ENCODE data around the gene RELT.

RELT gene

GRCh38 chr11:73420136-73420535 is 43.9 kb downstream of the RELT start:
- Histone ChIP-seq H3K9me2 (replicated peaks; ENCODE audit: insufficient read depth, low read length) (no peaks in the 10 kb centered on the region), H3K4me3 (ENCODE audit: insufficient read depth, low read length, poor library complexity, severe bottlenecking) (no peak overlapping the region), H3K36me3 (ENCODE audit: low read length) (no peaks in the 10 kb centered on the region), H3K27ac (ENCODE audit: low read depth, low read length) (no peak overlapping the region), H4K20me1 (ENCODE audit: low read depth, low read length) (no peaks in the 10 kb centered on the region), H2AFZ (ENCODE audit: low read depth, low read length, severe bottlenecking) (no peak overlapping the region), H3K9ac (ENCODE audit: low read length) (no peak overlapping the region), H3K9me3 (ENCODE audit: insufficient read depth, low read length) (no peaks in the 10 kb centered on the region), H3K27me3 (ENCODE audit: low read length) (no peaks in the 10 kb centered on the region), H3K79me2 (ENCODE audit: insufficient read depth, low read length) (no peaks in the 10 kb centered on the region), H3F3A (ENCODE audit: insufficient read depth) (no peaks in the 10 kb centered on the region), H3K4me2 (ENCODE audit: low read depth, low read length, poor library complexity, severe bottlenecking) (no peak overlapping the region)
- TF ChIP-seq CTCF (IDR thresholded peaks at IDR 0.05; ENCODE audit: insufficient read depth, low read length, poor library complexity, severe bottlenecking) (no peak), EZH2phosphoT487 (conservative IDR thresholded peaks at IDR 0.05; ENCODE audit: low read length) (no peak)

GRCh38 chr11:73422886-73423285 is 46.7 kb downstream of the RELT start:
- H3K4me2 ChIP-seq (ENCODE audit: low read depth, low read length, poor library complexity, severe bottlenecking), result no peak overlapping the region
- TF ChIP-seq EZH2phosphoT487 (conservative IDR thresholded peaks at IDR 0.05; ENCODE audit: low read length), result no peak
- no peak for TF ChIP-seq CTCF (IDR thresholded peaks at IDR 0.05; ENCODE audit: insufficient read depth, low read length, poor library complexity, severe bottlenecking)
- H3K36me3 ChIP-seq (ENCODE audit: low read length), result no peaks in the 10 kb centered on the region
- no peak overlapping the region for H2AFZ ChIP-seq (ENCODE audit: low read depth, low read length, severe bottlenecking)
- H3K27me3 ChIP-seq (ENCODE audit: low read length), result no peaks in the 10 kb centered on the region
- no peak overlapping the region for H3K9ac ChIP-seq (ENCODE audit: low read length)
- H3K9me3 ChIP-seq (ENCODE audit: insufficient read depth, low read length), result no peaks in the 10 kb centered on the region
- no peaks in the 10 kb centered on the region for H3K79me2 ChIP-seq (ENCODE audit: insufficient read depth, low read length)
- no peak overlapping the region for H3K27ac ChIP-seq (ENCODE audit: low read depth, low read length)
- no peak overlapping the region for H3K4me3 ChIP-seq (ENCODE audit: insufficient read depth, low read length, poor library complexity, severe bottlenecking)
- H3F3A ChIP-seq (ENCODE audit: insufficient read depth), result no peaks in the 10 kb centered on the region
- H4K20me1 ChIP-seq (ENCODE audit: low read depth, low read length), result no peaks in the 10 kb centered on the region
- no peaks in the 10 kb centered on the region for H3K9me2 ChIP-seq (replicated peaks; ENCODE audit: insufficient read depth, low read length)

GRCh38 chr11:73423506-73423905 is 47.3 kb downstream of the RELT start:
- H3K9ac ChIP-seq (ENCODE audit: low read length), result no peak overlapping the region
- H3K79me2 ChIP-seq (ENCODE audit: insufficient read depth, low read length), result no peaks in the 10 kb centered on the region
- H3K4me3 ChIP-seq (ENCODE audit: insufficient read depth, low read length, poor library complexity, severe bottlenecking), result no peak overlapping the region
- H2AFZ ChIP-seq (ENCODE audit: low read depth, low read length, severe bottlenecking), result no peak overlapping the region
- no peak overlapping the region for H3K27ac ChIP-seq (ENCODE audit: low read depth, low read length)
- no peak overlapping the region for H3K4me2 ChIP-seq (ENCODE audit: low read depth, low read length, poor library complexity, severe bottlenecking)
- H3K36me3 ChIP-seq (ENCODE audit: low read length), result no peaks in the 10 kb centered on the region
- no peaks in the 10 kb centered on the region for H3K27me3 ChIP-seq (ENCODE audit: low read length)
- no peaks in the 10 kb centered on the region for H3K9me2 ChIP-seq (replicated peaks; ENCODE audit: insufficient read depth, low read length)
- TF ChIP-seq CTCF (IDR thresholded peaks at IDR 0.05; ENCODE audit: insufficient read depth, low read length, poor library complexity, severe bottlenecking), result no peak
- TF ChIP-seq EZH2phosphoT487 (conservative IDR thresholded peaks at IDR 0.05; ENCODE audit: low read length), result no peak
- H3F3A ChIP-seq (ENCODE audit: insufficient read depth), result no peaks in the 10 kb centered on the region
- H3K9me3 ChIP-seq (ENCODE audit: insufficient read depth, low read length), result no peaks in the 10 kb centered on the region
- H4K20me1 ChIP-seq (ENCODE audit: low read depth, low read length), result no peaks in the 10 kb centered on the region
